ENCODE data around the gene RFK.

GRCh38 chr9:76336027-76336426 is 58.2 kb downstream of the RFK start:
- no peak for TF ChIP-seq CTCF (IDR thresholded peaks at IDR 0.05)
- TF ChIP-seq POLR2A (IDR thresholded peaks at IDR 0.05), result no peak
